BJ (cell line): ENCODE measurements around the gene KBTBD8. TPM values are rescaled to one million over a fixed set of nuclear protein-coding genes. Genes with fewer than 3 reads are reported as not detected.

ENCODE experiments used
- CTCF ChIA-PET: fragments of 350-600 bp; formaldehyde crosslinking; extraction: SDS; loops from one replicate; lab custom pipeline; 2021; ENCODE audit warnings: antibody characterized with exemption, inconsistent platforms; lab: Yijun Ruan, JAX
- POLR2A ChIA-PET: fragments of 300-600 bp; sonication (Branson Sonifier 250); formaldehyde crosslinking; extraction: SDS; loops from one replicate; lab custom pipeline; 2021; ENCODE audit warnings: antibody characterized with exemption; lab: Charles Lee
- DNase-seq: peaks from one replicate; pipeline ENCODE4 v3.0.0-alpha.2; 2011; ENCODE audit warnings: low read depth
- H3K27me3 ChIP-seq: 2 replicates; pipeline ENCODE4 v1.6.0; 2011; ENCODE audit warnings: low read length; ENCODE audit not compliant: control insufficient read depth, insufficient read depth
- H3K36me3 ChIP-seq: 2 replicates; pipeline ENCODE4 v1.5.1; 2011; ENCODE audit warnings: low read length; ENCODE audit not compliant: control insufficient read depth, insufficient read depth
- H3K4me3 ChIP-seq: 2 replicates; pipeline ENCODE4 v1.5.1; 2011; ENCODE audit warnings: low read depth, mild to moderate bottlenecking, control low read depth, low read length
- polyA plus RNA-seq: library from polyadenylated mRNA; depleted of rRNA; stranded (reverse); fragments of >200 nt; gene quantifications from 2 replicates; pipeline ENCODE4 v1.2.3, GENCODE V29; 2011
- TF ChIP-seq, protein P1 (sequence below): IDR thresholded peaks from 2 replicates; pipeline ENCODE4 v1.5.1; 2011; ENCODE audit warnings: low read depth, mild to moderate bottlenecking, control low read depth, inconsistent platforms, low read length, moderate library complexity; ENCODE audit not compliant: insufficient read depth

The KBTBD8 gene
- polyA plus RNA-seq, 1 experiment = 0.31 TPM

- DNase-seq = no peak
- TF ChIP-seq, protein P1, sequence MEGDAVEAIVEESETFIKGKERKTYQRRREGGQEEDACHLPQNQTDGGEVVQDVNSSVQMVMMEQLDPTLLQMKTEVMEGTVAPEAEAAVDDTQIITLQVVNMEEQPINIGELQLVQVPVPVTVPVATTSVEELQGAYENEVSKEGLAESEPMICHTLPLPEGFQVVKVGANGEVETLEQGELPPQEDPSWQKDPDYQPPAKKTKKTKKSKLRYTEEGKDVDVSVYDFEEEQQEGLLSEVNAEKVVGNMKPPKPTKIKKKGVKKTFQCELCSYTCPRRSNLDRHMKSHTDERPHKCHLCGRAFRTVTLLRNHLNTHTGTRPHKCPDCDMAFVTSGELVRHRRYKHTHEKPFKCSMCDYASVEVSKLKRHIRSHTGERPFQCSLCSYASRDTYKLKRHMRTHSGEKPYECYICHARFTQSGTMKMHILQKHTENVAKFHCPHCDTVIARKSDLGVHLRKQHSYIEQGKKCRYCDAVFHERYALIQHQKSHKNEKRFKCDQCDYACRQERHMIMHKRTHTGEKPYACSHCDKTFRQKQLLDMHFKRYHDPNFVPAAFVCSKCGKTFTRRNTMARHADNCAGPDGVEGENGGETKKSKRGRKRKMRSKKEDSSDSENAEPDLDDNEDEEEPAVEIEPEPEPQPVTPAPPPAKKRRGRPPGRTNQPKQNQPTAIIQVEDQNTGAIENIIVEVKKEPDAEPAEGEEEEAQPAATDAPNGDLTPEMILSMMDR = no peak
- H3K36me3 ChIP-seq = no peaks in the 10 kb centered on the region
- CTCF ChIA-PET = interaction anchor here (0.7 to 4.6 kb wide), 24 partner anchors 9 to 1922 kb away, joined by 3 to 48 read pairs (median 5); no protein-coding TSS in a partner anchor
- POLR2A ChIA-PET = no interaction called here
- H3K27me3 ChIP-seq = peaks cover 2% of the 10 kb centered on the region
- H3K4me3 ChIP-seq = no peak overlapping the region
Measured at GRCh38 chr3:66971245-66971644, 26.9 kb upstream of the KBTBD8 start.

GRCh38 chr3:66971891-66972551 lies 26.1 kb upstream of the KBTBD8 start:
- no peaks in the 10 kb centered on the region for H3K36me3 ChIP-seq
- no peak for DNase-seq
- peaks cover 2% of the 10 kb centered on the region for H3K27me3 ChIP-seq
- POLR2A ChIA-PET = no interaction called here
- TF ChIP-seq, protein P1 = peak; percentile 91
- CTCF ChIA-PET = interaction anchor here (0.6 to 4.6 kb wide), 36 partner anchors 8 to 1922 kb away, joined by 3 to 48 read pairs (median 5); partner anchors contain the start of gene KBTBD8
- peak overlapping the region; percentile 34 for H3K4me3 ChIP-seq

DNA sequence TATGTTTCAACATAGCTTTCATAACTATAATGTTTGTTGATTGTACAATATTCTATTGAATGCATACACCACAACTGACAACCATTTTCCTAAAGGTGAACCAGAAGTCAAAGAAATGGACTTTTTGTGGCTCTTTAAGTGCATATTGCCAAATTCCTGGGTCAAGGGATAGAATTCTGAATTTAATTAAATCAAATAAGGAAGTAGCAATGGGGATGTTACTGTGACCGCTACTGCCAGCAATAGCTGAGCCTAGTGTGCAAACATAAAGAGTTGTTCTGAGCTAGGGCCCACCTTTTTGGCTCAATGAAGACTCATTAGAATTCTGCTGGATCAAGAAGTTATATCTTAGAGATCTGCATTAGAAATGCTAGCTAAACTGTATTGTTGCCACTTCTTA lies 17.3 kb upstream of the KBTBD8 start:
- H3K4me3 ChIP-seq = no peak overlapping the region
- DNase-seq = no peak
- TF ChIP-seq, protein P1 = no peak
- ChIA-PET POLR2A (no interaction called here), CTCF (interaction anchor here (2.0 kb wide), 1 partner anchor 9 kb away, joined by 13 read pairs; no protein-coding TSS in a partner anchor)
- H3K36me3 ChIP-seq = no peaks in the 10 kb centered on the region
- peaks cover 1% of the 10 kb centered on the region for H3K27me3 ChIP-seq

DNA sequence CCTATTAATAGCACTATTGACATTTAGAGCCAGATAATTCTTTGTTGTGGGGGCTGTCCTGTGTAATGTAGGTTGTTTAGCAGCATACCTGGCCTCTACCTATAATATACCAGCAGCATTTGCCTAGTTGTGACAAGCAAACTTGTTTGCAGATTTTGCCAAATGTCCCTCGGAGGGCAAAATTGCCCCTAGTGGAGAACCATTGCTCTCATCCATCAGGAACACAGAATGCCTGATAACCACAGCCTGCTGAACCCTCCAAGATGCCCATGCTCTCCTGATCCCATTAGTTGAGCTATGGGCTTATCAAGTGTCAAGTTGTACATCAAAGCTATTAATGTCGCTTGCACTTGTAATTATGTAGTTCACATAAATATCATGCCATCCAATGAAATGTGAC lies 15.0 kb upstream of the KBTBD8 start:
- Histone ChIP-seq H3K4me3 (no peak overlapping the region), H3K36me3 (no peaks in the 10 kb centered on the region), H3K27me3 (peaks cover 1% of the 10 kb centered on the region; the same call in 1 of the 2 replicates)
- ChIA-PET POLR2A (no interaction called here), CTCF (interaction anchor here (0.6 to 1.4 kb wide), 2 partner anchors 127 to 131 kb away, joined by 3 read pairs; no protein-coding TSS in a partner anchor)
- no peak for DNase-seq
- TF ChIP-seq, protein P1 = no peak

GRCh38 chr3:66985336-66985920 lies 12.7 kb upstream of the KBTBD8 start:
- DNase-seq = no peak
- peaks cover 3% of the 10 kb centered on the region; the same call in 1 of the 2 replicates for H3K27me3 ChIP-seq

More at GRCh38 chr3:66985336-66985920, 12.7 kb upstream of the KBTBD8 start:
- TF ChIP-seq, protein P1 = no peak
- POLR2A ChIA-PET = no interaction called here
- CTCF ChIA-PET = interaction anchor here (0.6 to 1.1 kb wide), 2 partner anchors 14 to 39 kb away, joined by 4 to 5 read pairs; no protein-coding TSS in a partner anchor
- H3K36me3 ChIP-seq = no peaks in the 10 kb centered on the region
- H3K4me3 ChIP-seq = no peak overlapping the region
